GM19455 (cell line): ENCODE results near the gene TBCC.

Source experiments
- ATAC-seq: cut with Tn5 transposase; IDR thresholded peaks from one replicate; pipeline ENCODE4 v1.9.1; 2021; ENCODE audit not compliant: unreplicated experiment

The TBCC gene

GRCh38 chr6:42698217-42698616 lies 47.7 kb downstream of the TBCC start:
- ATAC-seq = no peak

GRCh38 chr6:42697268-42697655 lies 48.6 kb downstream of the TBCC start:
- ATAC-seq = no peak

GRCh38 chr6:42696526-42697267 lies 49.2 kb downstream of the TBCC start:
- ATAC-seq = no peak

- ATAC-seq = no peak
Measured at GRCh38 chr6:42694586-42694985, 51.3 kb downstream of the TBCC start.
